Mesenchymal stem cell (in vitro differentiated cells and primary cell): Measurements from ENCODE around the gene PRSS23.

Experiments
- DNase-seq: peaks from one replicate; pipeline ENCODE4 v3.0.0-alpha.2; 2013
- H2AFZ ChIP-seq: one replicate; pipeline ENCODE4 v1.6.1; 2013; ENCODE audit warnings: low read depth, mild to moderate bottlenecking, control low read depth, inconsistent platforms, low read length, moderate library complexity
- H2AK5ac ChIP-seq: 2 replicates; pipeline ENCODE4 v1.6.1; 2013; ENCODE audit warnings: low read length, moderate library complexity, mild to moderate bottlenecking, inconsistent platforms; ENCODE audit not compliant: severe bottlenecking
- H2BK120ac ChIP-seq: one replicate; pipeline ENCODE4 v1.6.1; 2013; ENCODE audit warnings: low read depth, mild to moderate bottlenecking, inconsistent platforms, low read length, moderate library complexity
- H2BK12ac ChIP-seq, 2 experiments: one replicate each; pipeline ENCODE4 v1.6.1; 2013; ENCODE audit warnings: inconsistent platforms in 2 of 2, low read length in 2 of 2, mild to moderate bottlenecking in 2 of 2, moderate library complexity in 2 of 2, control low read depth in 1 of 2
- H2BK15ac ChIP-seq: one replicate; pipeline ENCODE4 v1.6.1; 2013; ENCODE audit warnings: mild to moderate bottlenecking, low read depth, inconsistent platforms; ENCODE audit not compliant: poor library complexity, severe bottlenecking
- H2BK5ac ChIP-seq: 2 replicates; pipeline ENCODE4 v1.6.1; 2013; ENCODE audit warnings: low read depth, mild to moderate bottlenecking, low read length, control low read depth, inconsistent platforms; ENCODE audit not compliant: poor library complexity, severe bottlenecking
- H3K14ac ChIP-seq, 2 experiments: one replicate each; pipeline ENCODE4 v1.6.1; 2013; ENCODE audit warnings: inconsistent platforms in 2 of 2, low read length in 2 of 2, control low read depth in 1 of 2, mild to moderate bottlenecking in 1 of 2, moderate library complexity in 1 of 2
- H3K18ac ChIP-seq, 2 experiments: one replicate each; pipeline ENCODE4 v1.6.1; 2013; ENCODE audit warnings: inconsistent platforms in 2 of 2, low read length in 2 of 2, control low read depth in 1 of 2, low read depth in 1 of 2, mild to moderate bottlenecking in 1 of 2
- H3K23ac ChIP-seq, 2 experiments: one replicate each; pipeline ENCODE4 v1.6.1; 2013; ENCODE audit warnings: inconsistent platforms in 2 of 2, low read length in 2 of 2, mild to moderate bottlenecking in 2 of 2, moderate library complexity in 2 of 2, control low read depth in 1 of 2
- H3K27ac ChIP-seq: 2 replicates; pipeline ENCODE4 v1.5.1; 2013; ENCODE audit warnings: mild to moderate bottlenecking, moderate library complexity, low read length, control low read depth, inconsistent platforms; ENCODE audit not compliant: poor library complexity, severe bottlenecking
- H3K27me3 ChIP-seq, 2 experiments: 2 replicates each; pipeline versions ENCODE4 v1.6.1 to v1.7.0; 2013; ENCODE audit warnings: low read length in 2 of 2, mild to moderate bottlenecking in 2 of 2, moderate library complexity in 2 of 2, control low read depth in 1 of 2, inconsistent platforms in 1 of 2; ENCODE audit not compliant: control insufficient read depth in 1 of 2, insufficient read depth in 1 of 2
- H3K36me3 ChIP-seq, 2 experiments: 2 replicates each; pipeline versions ENCODE4 v1.6.1 to v1.7.0; 2013; ENCODE audit warnings: low read length in 2 of 2, control low read depth in 1 of 2, inconsistent platforms in 1 of 2, low read depth in 1 of 2, mild to moderate bottlenecking in 1 of 2; ENCODE audit not compliant: insufficient read depth in 2 of 2, control insufficient read depth in 1 of 2
- H3K4ac ChIP-seq, 2 experiments: one replicate each; pipeline ENCODE4 v1.6.1; 2013; ENCODE audit warnings: inconsistent platforms in 2 of 2, low read length in 2 of 2, mild to moderate bottlenecking in 2 of 2, moderate library complexity in 2 of 2, control low read depth in 1 of 2, low read depth in 1 of 2
- H3K4me1 ChIP-seq: 2 replicates; pipeline ENCODE4 v1.6.1; 2013; ENCODE audit warnings: low read depth, low read length, control low read depth; ENCODE audit not compliant: control insufficient read depth, insufficient read depth
- H3K4me2 ChIP-seq: 2 replicates; pipeline ENCODE4 v1.6.1; 2013; ENCODE audit warnings: low read length, mild to moderate bottlenecking, inconsistent platforms; ENCODE audit not compliant: poor library complexity, severe bottlenecking
- H3K4me3 ChIP-seq, 2 experiments: 2 replicates each; pipeline versions ENCODE4 v1.5.1 to v1.7.0; 2013; ENCODE audit warnings: low read length in 2 of 2, mild to moderate bottlenecking in 2 of 2, control low read depth in 1 of 2, low read depth in 1 of 2; ENCODE audit not compliant: insufficient read depth in 1 of 2
- H3K79me1 ChIP-seq: replicated peaks from 2 replicates; pipeline ENCODE4 v1.6.1; 2013; ENCODE audit warnings: mild to moderate bottlenecking, control low read depth, low read length, inconsistent platforms; ENCODE audit not compliant: poor library complexity, severe bottlenecking
- H3K9ac ChIP-seq: 2 replicates; pipeline ENCODE4 v1.7.0; 2013; ENCODE audit warnings: mild to moderate bottlenecking, low read length, moderate library complexity
- H3K9me3 ChIP-seq: 2 replicates; pipeline ENCODE4 v1.7.0; 2013; ENCODE audit warnings: mild to moderate bottlenecking, low read length; ENCODE audit not compliant: control insufficient read depth
- H4K8ac ChIP-seq: one replicate; pipeline ENCODE4 v1.6.1; 2013; ENCODE audit warnings: inconsistent platforms, mild to moderate bottlenecking, low read length, moderate library complexity
- H4K91ac ChIP-seq: one replicate; pipeline ENCODE4 v1.6.1; 2013; ENCODE audit warnings: mild to moderate bottlenecking, low read length, inconsistent platforms
- WGBS: methylation state at CpG from one replicate; pipeline ENCODE4 v1.1.7; 2013; ENCODE audit warnings: mixed read lengths; 5-methylcytosine and 5-hydroxymethylcytosine counted together

PRSS23 gene

GRCh38 chr11:86810288-86810687 lies 9.9 kb downstream of the PRSS23 start:
- no peak overlapping the region for H3K4me2 ChIP-seq
- H3K4me1 ChIP-seq, result peaks cover 19% of the 10 kb centered on the region
- no peak overlapping the region for H2AK5ac ChIP-seq
- no peak overlapping the region for H2BK12ac ChIP-seq
- H4K91ac ChIP-seq, result no peak overlapping the region
- no peak overlapping the region for H3K9ac ChIP-seq
- H3K27me3 ChIP-seq, result no peaks in the 10 kb centered on the region
- H2BK5ac ChIP-seq, result no peak overlapping the region
- H3K36me3 ChIP-seq, result peaks cover 15 to 25% of the 10 kb centered on the region in 2 experiments
- no peaks in the 10 kb centered on the region for H3K9me3 ChIP-seq
- no peaks in the 10 kb centered on the region for H3K79me1 ChIP-seq
- no peak overlapping the region for H3K18ac ChIP-seq
- no peak for DNase-seq
- H2BK120ac ChIP-seq, result no peak overlapping the region
- no peak overlapping the region for H4K8ac ChIP-seq
- peak overlapping the region; percentile 49 for H3K27ac ChIP-seq
- WGBS, result 96% methylated on average over 1 of the region's 2 CpGs
- no peak overlapping the region for H3K23ac ChIP-seq
- H2AFZ ChIP-seq, result no peak overlapping the region
- no peak overlapping the region for H2BK15ac ChIP-seq
- no peak overlapping the region for H3K14ac ChIP-seq
- no peak overlapping the region for H3K4me3 ChIP-seq
- H3K4ac ChIP-seq, result no peak overlapping the region

DNA sequence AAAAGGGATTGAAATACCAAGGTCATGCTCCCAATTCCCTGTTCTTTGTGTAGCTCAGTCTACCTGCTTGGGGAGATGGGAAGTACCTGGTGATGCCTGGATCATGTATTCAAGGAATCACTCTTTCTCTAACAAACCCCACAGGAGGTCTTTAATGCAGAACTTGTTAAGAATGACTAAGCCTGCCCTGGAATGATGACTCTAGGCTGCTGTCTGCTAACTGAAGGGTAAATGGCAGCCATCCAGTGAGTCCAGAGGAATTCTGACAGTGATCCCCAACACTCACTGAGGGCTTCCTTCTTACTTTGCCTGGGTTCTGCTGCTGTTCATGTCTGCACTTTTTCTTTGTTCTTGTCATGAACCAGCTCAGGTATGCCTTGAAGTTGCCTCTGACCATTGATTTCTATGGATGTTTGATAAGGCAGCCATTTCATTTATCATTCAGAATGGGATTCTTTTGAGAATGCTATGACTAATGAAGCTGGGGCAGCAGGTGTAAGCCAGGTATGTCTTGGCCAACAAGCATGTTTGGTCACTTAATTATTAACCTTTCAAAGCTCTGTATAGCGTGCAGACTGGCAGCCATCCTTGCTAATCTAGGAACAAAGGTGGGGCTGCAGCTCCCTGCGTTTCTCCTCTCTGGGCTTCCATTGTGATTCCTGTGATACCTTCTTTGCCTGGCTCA lies 11.4 kb downstream of the PRSS23 start:
- peak overlapping the region; percentile 69 for H4K91ac ChIP-seq

GRCh38 chr11:86812322-86812670 lies 12.0 kb downstream of the PRSS23 start:
- H3K27ac ChIP-seq, result peak overlapping the region; percentile 71
- H3K18ac ChIP-seq, result no peak overlapping the region
- H3K4ac ChIP-seq, result no peak overlapping the region
- no peaks in the 10 kb centered on the region for H3K27me3 ChIP-seq
- H3K4me1 ChIP-seq, result peaks cover 23% of the 10 kb centered on the region
- H2AFZ ChIP-seq, result no peak overlapping the region
- no peak for DNase-seq
- peak overlapping the region; percentile 73 for H2BK15ac ChIP-seq
- H3K14ac ChIP-seq, result no peak overlapping the region
- H3K4me2 ChIP-seq, result no peak overlapping the region
- no peaks in the 10 kb centered on the region for H3K9me3 ChIP-seq
- no peak overlapping the region for H2BK5ac ChIP-seq
- H2AK5ac ChIP-seq, result peak overlapping the region; percentile 69
- no peak overlapping the region for H4K8ac ChIP-seq
- no peak overlapping the region for H3K23ac ChIP-seq
- no peak overlapping the region for H3K4me3 ChIP-seq
- no peaks in the 10 kb centered on the region for H3K79me1 ChIP-seq
- H4K91ac ChIP-seq, result peak overlapping the region; percentile 69
- no peak overlapping the region for H2BK120ac ChIP-seq
- 93% methylated on average over 7 of the region's 7 CpGs for WGBS
- peaks cover 14 to 20% of the 10 kb centered on the region in 2 experiments for H3K36me3 ChIP-seq
- peak overlapping the region in 1 of 2 experiments; percentile 19 for H2BK12ac ChIP-seq
- H3K9ac ChIP-seq, result no peak overlapping the region

More for the DNA sequence above, 11.4 kb downstream of the PRSS23 start:
- Histone ChIP-seq H3K36me3 (peaks cover 15 to 25% of the 10 kb centered on the region in 2 experiments), H2BK15ac (no peak overlapping the region), H3K4me1 (peaks cover 23% of the 10 kb centered on the region), H3K4ac (no peak overlapping the region), H3K9ac (no peak overlapping the region), H3K9me3 (no peaks in the 10 kb centered on the region), H3K23ac (no peak overlapping the region), H4K8ac (no peak overlapping the region), H2BK120ac (no peak overlapping the region), H3K4me3 (no peak overlapping the region), H3K79me1 (no peaks in the 10 kb centered on the region), H2AFZ (no peak overlapping the region), H3K27ac (peak overlapping the region; percentile 71), H3K18ac (no peak overlapping the region), H2BK12ac (no peak overlapping the region), H3K14ac (no peak overlapping the region), H3K4me2 (no peak overlapping the region), H2AK5ac (peak overlapping the region; percentile 69), H3K27me3 (no peaks in the 10 kb centered on the region), H2BK5ac (no peak overlapping the region)
- peak; percentile 74 for DNase-seq
- WGBS, result 97% methylated on average over 2 of the region's 2 CpGs

GRCh38 chr11:86812981-86813380 lies 12.6 kb downstream of the PRSS23 start:
- H4K8ac ChIP-seq, result no peak overlapping the region
- H2BK120ac ChIP-seq, result no peak overlapping the region
- WGBS, result 86% methylated on average over 1 of the region's 1 CpG
- no peak overlapping the region for H4K91ac ChIP-seq
- no peak overlapping the region for H3K4me2 ChIP-seq
- H3K27ac ChIP-seq, result peak overlapping the region; percentile 71
- peak overlapping the region; percentile 69 for H2AK5ac ChIP-seq
- no peaks in the 10 kb centered on the region for H3K27me3 ChIP-seq
- no peak overlapping the region for H3K4ac ChIP-seq
- H3K18ac ChIP-seq, result peak overlapping the region in 1 of 2 experiments; percentile 23
- H2BK12ac ChIP-seq, result peak overlapping the region in 1 of 2 experiments; percentile 51
- peaks cover 18% of the 10 kb centered on the region for H3K4me1 ChIP-seq
- no peak overlapping the region for H2AFZ ChIP-seq
- DNase-seq, result peak; percentile 23
- H3K36me3 ChIP-seq, result peaks cover 7 to 13% of the 10 kb centered on the region in 2 experiments
- H3K4me3 ChIP-seq, result no peak overlapping the region
- no peaks in the 10 kb centered on the region for H3K9me3 ChIP-seq
- H3K79me1 ChIP-seq, result no peaks in the 10 kb centered on the region
- H3K14ac ChIP-seq, result no peak overlapping the region
- no peak overlapping the region for H3K23ac ChIP-seq
- H3K9ac ChIP-seq, result no peak overlapping the region
- no peak overlapping the region for H2BK5ac ChIP-seq
- H2BK15ac ChIP-seq, result no peak overlapping the region
